Measurements from ENCODE around the gene GOLGA6L10.
"Not testable (repeated sequence)": the region's sequence is repeated elsewhere in the genome, so short reads cannot be mapped to it uniquely, and the experiment has no call there.

GRCh38 chr15:82381330-82381955 is 32.2 kb upstream of the GOLGA6L10 start:
- not testable (repeated sequence) for TF ChIP-seq REST (IDR thresholded peaks at IDR 0.05); CTCF (IDR thresholded peaks at IDR 0.05; ENCODE audit: low read depth, low read length, missing input control); RAD21 (IDR thresholded peaks at IDR 0.05); FOXA1 (IDR thresholded peaks at IDR 0.05); TAF1 (conservative IDR thresholded peaks at IDR 0.05); GABPA (IDR thresholded peaks at IDR 0.05 in 1 of 2, conservative IDR thresholded peaks at IDR 0.05 in 1 of 2); MAX (IDR thresholded peaks at IDR 0.05); YY1 (IDR thresholded peaks at IDR 0.05); EGR1 (IDR thresholded peaks at IDR 0.05; ENCODE audit: low read depth in 2 of 2); JUND (IDR thresholded peaks at IDR 0.05); NR2F2 (IDR thresholded peaks at IDR 0.05); SP1 (IDR thresholded peaks at IDR 0.05)
- TF ChIP-seq, protein P1, sequence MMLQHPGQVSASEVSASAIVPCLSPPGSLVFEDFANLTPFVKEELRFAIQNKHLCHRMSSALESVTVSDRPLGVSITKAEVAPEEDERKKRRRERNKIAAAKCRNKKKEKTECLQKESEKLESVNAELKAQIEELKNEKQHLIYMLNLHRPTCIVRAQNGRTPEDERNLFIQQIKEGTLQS (IDR thresholded peaks at IDR 0.05): not testable (repeated sequence)
- TF ChIP-seq, protein P2, sequence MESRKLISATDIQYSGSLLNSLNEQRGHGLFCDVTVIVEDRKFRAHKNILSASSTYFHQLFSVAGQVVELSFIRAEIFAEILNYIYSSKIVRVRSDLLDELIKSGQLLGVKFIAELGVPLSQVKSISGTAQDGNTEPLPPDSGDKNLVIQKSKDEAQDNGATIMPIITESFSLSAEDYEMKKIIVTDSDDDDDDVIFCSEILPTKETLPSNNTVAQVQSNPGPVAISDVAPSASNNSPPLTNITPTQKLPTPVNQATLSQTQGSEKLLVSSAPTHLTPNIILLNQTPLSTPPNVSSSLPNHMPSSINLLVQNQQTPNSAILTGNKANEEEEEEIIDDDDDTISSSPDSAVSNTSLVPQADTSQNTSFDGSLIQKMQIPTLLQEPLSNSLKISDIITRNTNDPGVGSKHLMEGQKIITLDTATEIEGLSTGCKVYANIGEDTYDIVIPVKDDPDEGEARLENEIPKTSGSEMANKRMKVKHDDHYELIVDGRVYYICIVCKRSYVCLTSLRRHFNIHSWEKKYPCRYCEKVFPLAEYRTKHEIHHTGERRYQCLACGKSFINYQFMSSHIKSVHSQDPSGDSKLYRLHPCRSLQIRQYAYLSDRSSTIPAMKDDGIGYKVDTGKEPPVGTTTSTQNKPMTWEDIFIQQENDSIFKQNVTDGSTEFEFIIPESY (IDR thresholded peaks at IDR 0.05): not testable (repeated sequence)
